ENCODE measurements around the gene PGAP3.
A peak's percentile ranks its signal among the peaks of the same experiment; 100 is the strongest.

The PGAP3 gene

GRCh38 chr17:39639566-39640458, 48.0 kb downstream of the PGAP3 start:
- no peak for DNase-seq (ENCODE audit: low read depth in 1 of 2, low spot score in 1 of 2)

DNA sequence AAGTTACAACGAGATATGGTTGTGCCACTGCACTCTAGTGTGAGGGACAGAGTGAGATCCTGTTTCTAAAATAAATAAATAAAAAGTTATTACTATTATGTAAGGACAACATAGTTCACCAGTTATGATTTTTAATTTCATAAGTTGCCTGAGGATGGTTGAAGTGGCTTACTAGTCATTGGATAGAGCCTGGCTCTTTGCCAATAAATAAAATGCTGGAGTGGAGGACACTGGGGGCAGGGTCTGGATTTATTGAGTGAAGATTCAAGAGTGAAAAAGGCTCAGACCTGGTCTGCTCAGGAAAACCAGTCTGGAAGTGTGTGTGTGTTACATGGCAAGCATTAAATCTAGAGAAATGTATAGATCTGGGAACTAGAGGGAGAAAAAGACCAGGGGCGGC, 48.8 kb downstream of the PGAP3 start:
- DNase-seq (ENCODE audit: low read depth in 1 of 2, low spot score in 1 of 2): no peak

- DNase-seq (ENCODE audit: low read depth in 1 of 2, low spot score in 1 of 2): no peak
These were observed 49.5 kb downstream of the PGAP3 start for GRCh38 chr17:39638317-39638716.

GRCh38 chr17:39636927-39637736, 50.7 kb downstream of the PGAP3 start, which contains the start of gene STARD3:
TSS of gene STARD3 (plus strand) at chr17:39637144. CDS start at chr17:39653532, 16,388 bp downstream.
- DNase-seq (ENCODE audit: low read depth in 1 of 2, low spot score in 1 of 2): peak; percentile 81 to 82

DNA sequence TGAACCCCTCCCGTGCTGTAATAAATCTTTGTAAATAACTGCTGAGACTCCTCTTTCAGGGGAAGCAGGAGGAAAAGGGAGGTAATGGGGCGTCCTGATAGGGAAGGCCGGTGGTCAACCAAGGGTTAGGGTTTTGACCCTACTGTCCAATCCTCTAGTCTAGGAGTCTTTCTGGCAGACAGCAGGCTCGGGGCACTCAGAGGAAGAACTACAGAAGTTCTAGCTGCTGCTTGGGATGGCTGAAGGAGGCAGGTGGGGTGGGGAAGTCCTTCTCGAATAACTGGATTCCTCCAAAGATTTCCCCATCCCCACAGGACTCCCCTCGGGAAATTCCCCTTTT, 51.3 kb downstream of the PGAP3 start:
- no peak for DNase-seq (ENCODE audit: low read depth in 1 of 2, low spot score in 1 of 2)

- no peak for DNase-seq (ENCODE audit: low read depth in 1 of 2, low spot score in 1 of 2)
These were observed 52.2 kb downstream of the PGAP3 start for GRCh38 chr17:39635614-39636176.

DNA sequence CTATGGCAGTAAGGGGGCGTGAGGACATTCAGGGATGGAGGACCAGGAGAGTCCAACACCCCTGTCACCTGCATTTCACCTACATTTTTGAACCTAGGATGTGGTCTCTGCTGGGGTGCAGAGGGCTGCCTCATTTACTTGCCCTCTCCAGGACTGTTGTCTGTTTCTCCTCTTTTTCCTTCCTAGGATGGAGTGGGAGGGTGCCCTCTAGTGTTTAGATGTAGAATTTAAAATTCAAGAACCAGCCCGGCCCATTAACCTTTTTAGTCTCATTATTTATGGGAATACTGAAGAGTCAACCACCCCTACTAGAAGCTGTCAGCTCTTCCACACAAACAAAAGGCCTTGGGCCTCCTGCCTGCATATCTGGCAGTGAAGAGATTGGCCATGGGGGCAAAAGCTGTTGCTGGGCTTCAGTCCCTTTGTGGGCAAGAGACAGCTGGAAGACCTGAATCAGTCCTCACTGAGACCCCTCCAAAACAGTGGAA, 53.4 kb downstream of the PGAP3 start:
- DNase-seq (ENCODE audit: low read depth in 1 of 2, low spot score in 1 of 2): no peak

GRCh38 chr17:39633570-39634183, 54.2 kb downstream of the PGAP3 start:
- DNase-seq (ENCODE audit: low read depth in 1 of 2, low spot score in 1 of 2): no peak

GRCh38 chr17:39632153-39632941, 55.5 kb downstream of the PGAP3 start:
- no peak for DNase-seq (ENCODE audit: low read depth in 1 of 2, low spot score in 1 of 2)

GRCh38 chr17:39631403-39631802, 56.5 kb downstream of the PGAP3 start:
- DNase-seq (ENCODE audit: low read depth in 1 of 2, low spot score in 1 of 2): no peak

GRCh38 chr17:39629898-39630297, 58.0 kb downstream of the PGAP3 start:
- no peak for DNase-seq (ENCODE audit: low read depth in 1 of 2, low spot score in 1 of 2)

- DNase-seq (ENCODE audit: low read depth in 1 of 2, low spot score in 1 of 2): no peak
These were observed 58.4 kb downstream of the PGAP3 start for GRCh38 chr17:39629494-39629880.

- no peak for DNase-seq (ENCODE audit: low read depth in 1 of 2, low spot score in 1 of 2)
These were observed 59.0 kb downstream of the PGAP3 start for GRCh38 chr17:39628655-39629493.

DNA sequence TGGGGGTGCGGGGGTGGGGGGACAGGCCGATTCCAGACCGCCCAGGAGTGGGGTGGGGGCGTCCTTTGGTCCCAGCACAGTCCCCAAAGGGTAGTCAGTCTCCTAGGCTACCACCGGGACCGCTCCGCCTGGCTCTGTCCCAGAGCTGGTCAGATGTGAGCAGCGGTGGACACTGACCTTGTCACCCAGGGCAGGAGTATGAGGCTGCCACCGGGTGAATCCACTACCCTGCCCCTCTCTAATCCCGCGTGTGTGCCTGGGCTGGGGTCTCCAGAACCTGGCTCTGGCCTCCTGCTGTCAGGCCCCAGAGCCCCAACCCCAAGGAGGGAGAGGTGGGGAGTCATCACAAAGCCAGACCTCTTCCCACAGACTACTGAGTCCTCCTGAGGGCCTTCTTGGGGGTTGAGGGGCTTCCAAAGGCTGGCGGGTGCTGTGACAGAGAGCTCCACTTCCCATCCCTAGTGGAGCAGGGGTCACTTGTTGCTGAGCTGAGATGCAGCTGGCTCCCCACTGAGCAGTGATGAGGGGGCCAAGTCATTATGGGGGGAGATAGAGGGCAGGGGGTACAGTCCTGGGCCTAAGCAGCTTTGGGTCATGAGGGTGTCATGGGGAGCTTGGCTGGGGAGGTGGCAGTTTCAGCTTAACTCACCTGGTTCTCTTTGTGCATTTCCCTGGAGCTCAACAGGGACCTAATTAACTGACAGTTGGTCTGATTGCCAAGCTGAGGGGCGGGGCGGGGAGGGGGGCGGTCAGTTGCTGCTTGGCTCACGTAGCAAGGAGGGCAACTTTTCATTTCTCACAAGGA, 59.9 kb downstream of the PGAP3 start:
- DNase-seq (ENCODE audit: low read depth in 1 of 2, low spot score in 1 of 2): no peak

GRCh38 chr17:39627047-39627711, 60.7 kb downstream of the PGAP3 start:
- no peak for DNase-seq (ENCODE audit: low read depth in 1 of 2, low spot score in 1 of 2)

GRCh38 chr17:39626171-39627046, 61.4 kb downstream of the PGAP3 start, which contains the start of gene PPP1R1B:
TSS of gene PPP1R1B (plus strand) at chr17:39626952. CDS start at chr17:39627393, 441 bp downstream.
- no peak for DNase-seq (ENCODE audit: low read depth in 1 of 2, low spot score in 1 of 2)

GRCh38 chr17:39625198-39625785, 62.6 kb downstream of the PGAP3 start:
- DNase-seq (ENCODE audit: low read depth in 1 of 2, low spot score in 1 of 2): no peak
